HepG2 (cell line): ENCODE results near the gene TEX19. TPM values are rescaled to one million over a fixed set of nuclear protein-coding genes. Genes with fewer than 3 reads are reported as not detected.

Experiments used
- FOXP1 ChIP-seq, 2 experiments: fragments of 450-650 bp in 1 of 2; IDR thresholded peaks; 2 replicates each; pipeline ENCODE4 v1.6.1; 2017 to 2018; ENCODE audit warnings: antibody characterized with exemption in 1 of 2
- HOXA7 ChIP-seq: sonication (generic); formaldehyde crosslinking; IDR thresholded peaks from 2 replicates; pipeline ENCODE4 v1.8.1; 2022; ENCODE audit warnings: mild to moderate bottlenecking, missing genetic modification reagents, moderate library complexity
- MAZ ChIP-seq, 2 experiments: sonication (generic) in 1 of 2; formaldehyde crosslinking in 1 of 2; IDR thresholded peaks; 2 replicates each; pipeline versions ENCODE4 v1.5.0 to v1.6.1; 2012 to 2020; ENCODE audit warnings: low read depth in 2 of 2, mild to moderate bottlenecking in 2 of 2, borderline replicate concordance in 1 of 2, improper control_type of control experiment in 1 of 2, low read length in 1 of 2, missing genetic modification reagents in 1 of 2, moderate library complexity in 1 of 2
- NFIB ChIP-seq: sonication (generic); formaldehyde crosslinking; IDR thresholded peaks from 2 replicates; pipeline ENCODE4 v1.9.0; 2021; ENCODE audit warnings: missing genetic modification reagents, mild to moderate bottlenecking, borderline replicate concordance
- NR3C1 ChIP-seq: sonication (generic); formaldehyde crosslinking; IDR thresholded peaks from 2 replicates; pipeline ENCODE4 v1.4.0; 2020; ENCODE audit warnings: missing genetic modification reagents
- RBAK ChIP-seq: sonication (generic); formaldehyde crosslinking; IDR thresholded peaks from 2 replicates; pipeline ENCODE4 v1.5.1; 2020; ENCODE audit warnings: mild to moderate bottlenecking, missing genetic modification reagents
- RFX3 ChIP-seq: IDR thresholded peaks from 2 replicates; pipeline ENCODE4 v1.6.1; 2016; ENCODE audit warnings: missing biosample characterization, missing genetic modification reagents
- ZBTB4 ChIP-seq: sonication (generic); formaldehyde crosslinking; IDR thresholded peaks from 2 replicates; pipeline ENCODE4 v1.4.0; 2020; ENCODE audit warnings: missing genetic modification reagents, mild to moderate bottlenecking, borderline replicate concordance
- ZEB1 ChIP-seq: IDR thresholded peaks from 2 replicates; pipeline ENCODE4 v1.6.1; 2012; ENCODE audit warnings: mild to moderate bottlenecking, low read depth, inconsistent platforms; ENCODE audit not compliant: insufficient replicate concordance
- ZHX1 ChIP-seq: sonication (generic); formaldehyde crosslinking; IDR thresholded peaks from 2 replicates; pipeline ENCODE4 v1.8.1; 2022; ENCODE audit warnings: low read depth, mild to moderate bottlenecking, missing genetic modification reagents
- ZNF101 ChIP-seq: sonication (generic); formaldehyde crosslinking; IDR thresholded peaks from 2 replicates; pipeline ENCODE4 v1.4.0; 2020; ENCODE audit warnings: mild to moderate bottlenecking, low read depth, missing genetic modification reagents, borderline replicate concordance
- ZNF383 ChIP-seq: sonication (generic); formaldehyde crosslinking; IDR thresholded peaks from 2 replicates; pipeline ENCODE4 v1.4.0; 2020; ENCODE audit warnings: missing genetic modification reagents, mild to moderate bottlenecking, borderline replicate concordance
- ZNF501 ChIP-seq: sonication (generic); formaldehyde crosslinking; IDR thresholded peaks from 2 replicates; pipeline ENCODE4 v1.5.1; 2020; ENCODE audit warnings: mild to moderate bottlenecking, moderate library complexity, missing genetic modification reagents
- ZNF512 ChIP-seq: sonication (generic); formaldehyde crosslinking; IDR thresholded peaks from 2 replicates; pipeline ENCODE4 v1.4.0; 2020; ENCODE audit warnings: mild to moderate bottlenecking, missing genetic modification reagents
- ZNF572 ChIP-seq: sonication (generic); formaldehyde crosslinking; IDR thresholded peaks from 2 replicates; pipeline ENCODE4 v1.5.1; 2020; ENCODE audit warnings: mild to moderate bottlenecking, missing genetic modification reagents
- polyA plus RNA-seq, 8 experiments: library from polyadenylated mRNA; depleted of rRNA in 3 of 8; stranded (reverse) in 7 of 8; unstranded in 1 of 8; fragments of >200 nt; fragmentation: Illumina TruSeq in 4 of 8; extraction: Trizol in 4 of 8; gene quantifications; 2 replicates each; pipeline versions ENCODE4 v1.2.1 to v1.2.3, GENCODE V29; 2011 to 2016; ENCODE audit warnings: low read depth in 4 of 8, missing spikeins in 1 of 8, mixed read lengths in 1 of 8; ENCODE audit not compliant: insufficient read depth in 1 of 8
- total RNA-seq, 5 experiments: library from RNA; depleted of rRNA; stranded (reverse); fragments of >200 nt; fragmentation: Illumina TruSeq; extraction: Trizol; gene quantifications; 2 replicates each; pipeline ENCODE4 v1.2.3, GENCODE V29; 2016; ENCODE audit warnings: low read depth in 1 of 5
- TF ChIP-seq, protein P1 (sequence below): sonication (generic); formaldehyde crosslinking; IDR thresholded peaks from 2 replicates; pipeline ENCODE4 v1.5.0; 2020; ENCODE audit warnings: mild to moderate bottlenecking, missing genetic modification reagents
- TF ChIP-seq, protein P2 (sequence below): IDR thresholded peaks from 2 replicates; pipeline ENCODE4 v1.6.1; 2018; ENCODE audit warnings: missing genetic modification reagents, mild to moderate bottlenecking, missing compliant biosample characterization

TEX19 gene
- total and polyA plus RNA-seq, 2 of the 13 experiments (the other 11 are each of a cell fraction or from before 2014, with no cell fraction given): 1.3 to 6.0 TPM

DNA sequence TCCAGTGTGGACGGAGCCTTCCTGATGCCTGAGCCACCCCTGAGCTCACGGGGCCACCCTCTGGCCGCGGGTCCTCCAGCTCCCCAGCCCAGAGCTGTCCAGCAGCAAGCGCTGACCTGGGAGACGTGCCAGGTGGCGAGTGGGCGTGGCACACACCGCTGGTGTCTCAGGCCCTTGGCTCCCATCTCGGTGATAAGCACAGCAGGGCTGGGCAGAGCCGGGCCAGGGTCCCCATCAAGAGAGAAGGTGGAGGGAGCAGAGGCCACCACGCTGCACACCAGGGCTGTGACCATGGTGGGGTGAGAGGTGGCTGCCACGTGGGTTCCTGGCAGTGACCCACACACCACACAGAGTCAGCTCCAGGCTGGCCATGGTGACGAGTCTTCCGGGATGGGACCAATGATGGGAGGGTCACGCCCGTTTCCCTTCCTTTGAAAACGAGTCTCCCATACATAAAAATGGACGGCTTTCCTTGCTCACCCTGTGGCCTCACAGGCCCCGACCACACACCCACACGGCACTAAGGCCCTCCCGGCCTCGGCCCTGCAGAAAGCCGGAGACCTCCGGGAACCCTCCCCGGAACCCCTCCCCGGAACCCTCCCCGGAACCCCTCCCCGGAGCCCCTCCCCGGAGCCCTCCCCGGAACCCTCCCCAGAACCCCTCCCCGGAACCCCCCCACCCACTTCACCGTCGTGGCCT lies 29.3 kb downstream of the TEX19 start (continued):
- no peak for TF ChIP-seq FOXP1 (IDR thresholded peaks at IDR 0.05)
- no peak for TF ChIP-seq FOXP1 (CRISPR knock-in tag; IDR thresholded peaks at IDR 0.05)
- TF ChIP-seq ZHX1: peak; percentile 21; the same call in 1 of the 2 replicates
- TF ChIP-seq RFX3 (CRISPR knock-in tag): no peak
- TF ChIP-seq ZBTB4 (CRISPR knock-in tag): no peak
- no peak for TF ChIP-seq MAZ (IDR thresholded peaks at IDR 0.05; ENCODE audit: borderline replicate concordance, low read depth, low read length)
- no peak for TF ChIP-seq MAZ (CRISPR knock-in tag; IDR thresholded peaks at IDR 0.05; ENCODE audit: low read depth)
- no peak for TF ChIP-seq NR3C1 (CRISPR knock-in tag)
- no peak for TF ChIP-seq ZNF383
- peak; percentile 51; the same call in 1 of the 2 replicates for TF ChIP-seq ZNF501 (CRISPR knock-in tag)
- TF ChIP-seq, protein P1, sequence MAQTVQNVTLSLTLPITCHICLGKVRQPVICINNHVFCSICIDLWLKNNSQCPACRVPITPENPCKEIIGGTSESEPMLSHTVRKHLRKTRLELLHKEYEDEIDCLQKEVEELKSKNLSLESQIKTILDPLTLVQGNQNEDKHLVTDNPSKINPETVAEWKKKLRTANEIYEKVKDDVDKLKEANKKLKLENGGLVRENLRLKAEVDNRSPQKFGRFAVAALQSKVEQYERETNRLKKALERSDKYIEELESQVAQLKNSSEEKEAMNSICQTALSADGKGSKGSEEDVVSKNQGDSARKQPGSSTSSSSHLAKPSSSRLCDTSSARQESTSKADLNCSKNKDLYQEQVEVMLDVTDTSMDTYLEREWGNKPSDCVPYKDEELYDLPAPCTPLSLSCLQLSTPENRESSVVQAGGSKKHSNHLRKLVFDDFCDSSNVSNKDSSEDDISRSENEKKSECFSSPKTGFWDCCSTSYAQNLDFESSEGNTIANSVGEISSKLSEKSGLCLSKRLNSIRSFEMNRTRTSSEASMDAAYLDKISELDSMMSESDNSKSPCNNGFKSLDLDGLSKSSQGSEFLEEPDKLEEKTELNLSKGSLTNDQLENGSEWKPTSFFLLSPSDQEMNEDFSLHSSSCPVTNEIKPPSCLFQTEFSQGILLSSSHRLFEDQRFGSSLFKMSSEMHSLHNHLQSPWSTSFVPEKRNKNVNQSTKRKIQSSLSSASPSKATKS (CRISPR knock-in tag): no peak
- no peak for TF ChIP-seq RBAK
- TF ChIP-seq ZNF101: no peak
- TF ChIP-seq, protein P2, sequence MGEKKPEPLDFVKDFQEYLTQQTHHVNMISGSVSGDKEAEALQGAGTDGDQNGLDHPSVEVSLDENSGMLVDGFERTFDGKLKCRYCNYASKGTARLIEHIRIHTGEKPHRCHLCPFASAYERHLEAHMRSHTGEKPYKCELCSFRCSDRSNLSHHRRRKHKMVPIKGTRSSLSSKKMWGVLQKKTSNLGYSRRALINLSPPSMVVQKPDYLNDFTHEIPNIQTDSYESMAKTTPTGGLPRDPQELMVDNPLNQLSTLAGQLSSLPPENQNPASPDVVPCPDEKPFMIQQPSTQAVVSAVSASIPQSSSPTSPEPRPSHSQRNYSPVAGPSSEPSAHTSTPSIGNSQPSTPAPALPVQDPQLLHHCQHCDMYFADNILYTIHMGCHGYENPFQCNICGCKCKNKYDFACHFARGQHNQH (CRISPR knock-in tag): peak; percentile 62; the same call in 1 of the 2 replicates
- no peak for TF ChIP-seq NFIB (CRISPR knock-in tag)
- TF ChIP-seq HOXA7 (CRISPR knock-in tag): no peak
- 0 out of 2 replicates have a peak, but pooled peaks have one; percentile 30 for TF ChIP-seq ZNF572 (CRISPR knock-in tag)
- no peak for TF ChIP-seq ZNF512 (CRISPR knock-in tag)
- no peak for TF ChIP-seq ZEB1
